Neural cell (in vitro differentiated cells): ENCODE data around the gene ALG5. TPM values are rescaled to one million over a fixed set of nuclear protein-coding genes. Genes with fewer than 3 reads are reported as not detected.
A peak's percentile ranks its signal among the peaks of the same experiment; 100 is the strongest.

Source experiments
- H2AFZ ChIP-seq: fragments of 200-600, 300-800 bp; sonication (generic), shearing (Covaris generic); 2 replicates; pipeline ENCODE4 v1.6.0; 2014; ENCODE audit warnings: low read depth, mild to moderate bottlenecking, antibody characterized with exemption, low read length, moderate library complexity
- H3F3A ChIP-seq: fragments of 200-600 bp; shearing (Covaris generic); 2 replicates; pipeline ENCODE4 v1.6.1; 2016; ENCODE audit warnings: mild to moderate bottlenecking, moderate library complexity, mixed read lengths, antibody characterized with exemption, low read length; ENCODE audit not compliant: insufficient read depth, poor library complexity, severe bottlenecking
- H3K27ac ChIP-seq: fragments of 200-600, 300-800 bp; sonication (generic), shearing (Covaris generic); 2 replicates; pipeline ENCODE4 v1.5.1; 2014; ENCODE audit warnings: mild to moderate bottlenecking, low read length, moderate library complexity
- H3K27me3 ChIP-seq: fragments of 300-800, 200-600 bp; sonication (generic), shearing (Covaris generic); 2 replicates; pipeline ENCODE4 v1.6.0; 2014; ENCODE audit warnings: mild to moderate bottlenecking, low read depth, low read length, moderate library complexity; ENCODE audit not compliant: insufficient read depth
- H3K36me3 ChIP-seq: fragments of 300-800, 200-600 bp; sonication (generic), shearing (Covaris generic); 2 replicates; pipeline ENCODE4 v1.5.1; 2014; ENCODE audit warnings: mild to moderate bottlenecking, antibody characterized with exemption, low read length, moderate library complexity; ENCODE audit not compliant: insufficient read depth
- H3K4me2 ChIP-seq: fragments of 300-800, 200-600 bp; sonication (generic), shearing (Covaris generic); 2 replicates; pipeline ENCODE4 v1.6.0; 2014; ENCODE audit warnings: mild to moderate bottlenecking, low read length
- H3K4me3 ChIP-seq: fragments of 300-800, 200-600 bp; sonication (generic), shearing (Covaris generic); 2 replicates; pipeline ENCODE4 v1.5.1; 2014; ENCODE audit warnings: mild to moderate bottlenecking, low read length, moderate library complexity
- H3K79me2 ChIP-seq: fragments of 200-600 bp; shearing (Covaris generic); replicated peaks from 2 replicates; pipeline ENCODE4 v1.6.0; 2014; ENCODE audit warnings: mild to moderate bottlenecking, low read length, moderate library complexity; ENCODE audit not compliant: insufficient read depth
- H3K9ac ChIP-seq: fragments of 300-800, 200-600 bp; sonication (generic), shearing (Covaris generic); 2 replicates; pipeline ENCODE4 v1.6.1; 2016; ENCODE audit warnings: mild to moderate bottlenecking, low read length, mixed read lengths
- H3K9me2 ChIP-seq: fragments of 200-600 bp; shearing (Covaris generic); 2 replicates; pipeline ENCODE4 v1.6.1; 2016; ENCODE audit warnings: mild to moderate bottlenecking, low read length, mixed read lengths; ENCODE audit not compliant: insufficient read depth
- H3K9me3 ChIP-seq: fragments of 200-600, 300-800 bp; sonication (generic), shearing (Covaris generic); 2 replicates; pipeline ENCODE4 v1.6.1; 2016; ENCODE audit warnings: mild to moderate bottlenecking, mixed run types, low read length, moderate library complexity, mixed read lengths
- H4K20me1 ChIP-seq: fragments of 200-600 bp; shearing (Covaris generic); 2 replicates; pipeline ENCODE4 v1.6.1; 2016; ENCODE audit warnings: mild to moderate bottlenecking, mixed run types; ENCODE audit not compliant: insufficient read depth
- EP300 ChIP-seq: fragments of 450-650 bp; conservative IDR thresholded peaks from 2 replicates; pipeline ENCODE4 v1.6.1; 2014; ENCODE audit warnings: antibody characterized with exemption, mild to moderate bottlenecking, moderate library complexity; ENCODE audit not compliant: poor library complexity, severe bottlenecking
- EZH2 ChIP-seq: fragments of 200-600, 300-800 bp; shearing (Covaris generic), sonication (generic); IDR thresholded peaks from 2 replicates; pipeline ENCODE4 v1.6.1; 2014; ENCODE audit warnings: antibody characterized with exemption, low read length, borderline replicate concordance, mild to moderate bottlenecking; ENCODE audit not compliant: insufficient read depth, poor library complexity, severe bottlenecking
- MXI1 ChIP-seq: fragments of 450-650 bp; conservative IDR thresholded peaks from 2 replicates; pipeline ENCODE4 v1.6.1; 2014; ENCODE audit warnings: antibody characterized with exemption, mild to moderate bottlenecking; ENCODE audit not compliant: poor library complexity, severe bottlenecking
- POLR2AphosphoS5 ChIP-seq: IDR thresholded peaks from 2 replicates; pipeline ENCODE4 v1.6.1; 2012
- RAD21 ChIP-seq: fragments of 450-650 bp; conservative IDR thresholded peaks from 2 replicates; pipeline ENCODE4 v1.6.1; 2014; ENCODE audit warnings: antibody characterized with exemption, mild to moderate bottlenecking, moderate library complexity
- SMC3 ChIP-seq: fragments of 450-650 bp; conservative IDR thresholded peaks from 2 replicates; pipeline ENCODE4 v1.6.1; 2014; ENCODE audit warnings: antibody characterized with exemption, mild to moderate bottlenecking, moderate library complexity; ENCODE audit not compliant: poor library complexity
- TAF1 ChIP-seq: IDR thresholded peaks from 2 replicates; pipeline ENCODE4 v1.6.1; 2012; ENCODE audit warnings: low read depth
- polyA plus RNA-seq: library from polyadenylated mRNA; depleted of rRNA; stranded (reverse); fragments of >200 nt; gene quantifications from 2 replicates; pipeline ENCODE4 v1.2.3, GENCODE V29; 2014
- TF ChIP-seq, protein P1 (sequence below): IDR thresholded peaks from 2 replicates; pipeline ENCODE4 v1.6.1; 2012; ENCODE audit warnings: borderline replicate concordance
- TF ChIP-seq, protein P2 (sequence below): fragments of 450-650 bp; IDR thresholded peaks from 2 replicates; pipeline ENCODE4 v1.5.1; 2014; ENCODE audit warnings: antibody characterized with exemption, mild to moderate bottlenecking, moderate library complexity; ENCODE audit not compliant: poor library complexity, severe bottlenecking

ALG5 gene
- polyA plus RNA-seq, 1 donor from 2014 or later, result 63.0 TPM

DNA sequence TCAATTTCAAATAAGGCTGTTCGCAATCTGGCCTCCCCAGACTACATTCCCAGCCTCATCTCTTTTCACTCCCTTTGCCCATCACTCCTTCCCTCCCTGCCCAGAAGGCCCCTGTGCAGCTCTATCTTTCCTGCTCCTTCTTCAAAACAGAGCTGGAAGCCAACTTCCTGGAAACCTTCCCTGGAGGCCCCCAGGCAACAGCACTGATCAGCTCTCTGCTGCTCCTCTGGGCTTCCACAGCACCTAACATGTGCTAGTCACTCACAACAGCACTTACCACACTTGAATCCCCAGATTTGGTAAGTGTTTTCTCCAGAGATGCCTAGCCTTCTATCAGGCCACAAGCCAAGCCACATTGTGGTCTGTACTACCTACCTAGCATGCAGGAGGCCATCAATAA, 88.6 kb downstream of the ALG5 start:
- Histone ChIP-seq H3K9ac (no peak overlapping the region), H3K79me2 (no peaks in the 10 kb centered on the region), H3K27me3 (no peaks in the 10 kb centered on the region), H4K20me1 (no peaks in the 10 kb centered on the region), H2AFZ (no peak overlapping the region), H3F3A (no peaks in the 10 kb centered on the region), H3K36me3 (no peaks in the 10 kb centered on the region), H3K9me2 (no peaks in the 10 kb centered on the region), H3K9me3 (no peaks in the 10 kb centered on the region), H3K4me2 (no peak overlapping the region), H3K4me3 (no peak overlapping the region), H3K27ac (no peak overlapping the region)
- no peak for TF ChIP-seq EP300
- no peak for TF ChIP-seq MXI1
- no peak for TF ChIP-seq EZH2
- TF ChIP-seq POLR2AphosphoS5, result no peak
- TF ChIP-seq RAD21, result no peak
- TF ChIP-seq, protein P1, sequence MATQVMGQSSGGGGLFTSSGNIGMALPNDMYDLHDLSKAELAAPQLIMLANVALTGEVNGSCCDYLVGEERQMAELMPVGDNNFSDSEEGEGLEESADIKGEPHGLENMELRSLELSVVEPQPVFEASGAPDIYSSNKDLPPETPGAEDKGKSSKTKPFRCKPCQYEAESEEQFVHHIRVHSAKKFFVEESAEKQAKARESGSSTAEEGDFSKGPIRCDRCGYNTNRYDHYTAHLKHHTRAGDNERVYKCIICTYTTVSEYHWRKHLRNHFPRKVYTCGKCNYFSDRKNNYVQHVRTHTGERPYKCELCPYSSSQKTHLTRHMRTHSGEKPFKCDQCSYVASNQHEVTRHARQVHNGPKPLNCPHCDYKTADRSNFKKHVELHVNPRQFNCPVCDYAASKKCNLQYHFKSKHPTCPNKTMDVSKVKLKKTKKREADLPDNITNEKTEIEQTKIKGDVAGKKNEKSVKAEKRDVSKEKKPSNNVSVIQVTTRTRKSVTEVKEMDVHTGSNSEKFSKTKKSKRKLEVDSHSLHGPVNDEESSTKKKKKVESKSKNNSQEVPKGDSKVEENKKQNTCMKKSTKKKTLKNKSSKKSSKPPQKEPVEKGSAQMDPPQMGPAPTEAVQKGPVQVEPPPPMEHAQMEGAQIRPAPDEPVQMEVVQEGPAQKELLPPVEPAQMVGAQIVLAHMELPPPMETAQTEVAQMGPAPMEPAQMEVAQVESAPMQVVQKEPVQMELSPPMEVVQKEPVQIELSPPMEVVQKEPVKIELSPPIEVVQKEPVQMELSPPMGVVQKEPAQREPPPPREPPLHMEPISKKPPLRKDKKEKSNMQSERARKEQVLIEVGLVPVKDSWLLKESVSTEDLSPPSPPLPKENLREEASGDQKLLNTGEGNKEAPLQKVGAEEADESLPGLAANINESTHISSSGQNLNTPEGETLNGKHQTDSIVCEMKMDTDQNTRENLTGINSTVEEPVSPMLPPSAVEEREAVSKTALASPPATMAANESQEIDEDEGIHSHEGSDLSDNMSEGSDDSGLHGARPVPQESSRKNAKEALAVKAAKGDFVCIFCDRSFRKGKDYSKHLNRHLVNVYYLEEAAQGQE, result no peak
- TF ChIP-seq TAF1, result no peak
- TF ChIP-seq, protein P2, sequence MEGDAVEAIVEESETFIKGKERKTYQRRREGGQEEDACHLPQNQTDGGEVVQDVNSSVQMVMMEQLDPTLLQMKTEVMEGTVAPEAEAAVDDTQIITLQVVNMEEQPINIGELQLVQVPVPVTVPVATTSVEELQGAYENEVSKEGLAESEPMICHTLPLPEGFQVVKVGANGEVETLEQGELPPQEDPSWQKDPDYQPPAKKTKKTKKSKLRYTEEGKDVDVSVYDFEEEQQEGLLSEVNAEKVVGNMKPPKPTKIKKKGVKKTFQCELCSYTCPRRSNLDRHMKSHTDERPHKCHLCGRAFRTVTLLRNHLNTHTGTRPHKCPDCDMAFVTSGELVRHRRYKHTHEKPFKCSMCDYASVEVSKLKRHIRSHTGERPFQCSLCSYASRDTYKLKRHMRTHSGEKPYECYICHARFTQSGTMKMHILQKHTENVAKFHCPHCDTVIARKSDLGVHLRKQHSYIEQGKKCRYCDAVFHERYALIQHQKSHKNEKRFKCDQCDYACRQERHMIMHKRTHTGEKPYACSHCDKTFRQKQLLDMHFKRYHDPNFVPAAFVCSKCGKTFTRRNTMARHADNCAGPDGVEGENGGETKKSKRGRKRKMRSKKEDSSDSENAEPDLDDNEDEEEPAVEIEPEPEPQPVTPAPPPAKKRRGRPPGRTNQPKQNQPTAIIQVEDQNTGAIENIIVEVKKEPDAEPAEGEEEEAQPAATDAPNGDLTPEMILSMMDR, result no peak
- no peak for TF ChIP-seq SMC3

DNA sequence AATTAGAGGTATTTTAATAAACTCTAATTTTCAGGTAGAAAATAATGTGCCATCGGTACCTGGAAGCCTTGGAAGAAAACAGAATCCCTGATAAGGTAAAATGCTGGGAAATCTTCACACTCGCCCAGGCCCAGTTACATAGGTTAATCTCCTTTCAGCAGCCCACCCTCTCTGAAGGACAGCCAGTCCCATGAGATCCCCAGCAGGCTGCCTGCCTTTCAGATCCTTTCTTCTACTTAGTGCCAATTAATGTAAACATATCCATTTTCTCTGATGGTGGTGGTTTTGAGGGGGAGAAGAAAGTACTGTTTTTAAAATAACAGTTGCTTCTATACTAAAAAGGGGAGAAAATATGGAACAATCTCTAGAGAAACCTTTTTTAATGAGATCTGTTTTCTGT, 91.3 kb downstream of the ALG5 start:
- no peak overlapping the region for H2AFZ ChIP-seq

More for the DNA sequence above, 91.3 kb downstream of the ALG5 start:
- Histone ChIP-seq H3K79me2 (no peaks in the 10 kb centered on the region), H3K9me2 (no peaks in the 10 kb centered on the region), H4K20me1 (no peaks in the 10 kb centered on the region), H3K4me3 (peak overlapping the region; percentile 32), H3K27ac (peak overlapping the region; percentile 33), H3K27me3 (no peaks in the 10 kb centered on the region), H3K36me3 (no peaks in the 10 kb centered on the region), H3K9ac (no peak overlapping the region), H3K4me2 (no peak overlapping the region), H3K9me3 (no peaks in the 10 kb centered on the region), H3F3A (peaks cover 3% of the 10 kb centered on the region)
- TF ChIP-seq SMC3, result no peak
- TF ChIP-seq EZH2, result no peak
- TF ChIP-seq, protein P1, result no peak
- TF ChIP-seq, protein P2, result no peak
- no peak for TF ChIP-seq EP300
- TF ChIP-seq MXI1, result no peak
- no peak for TF ChIP-seq RAD21
- TF ChIP-seq POLR2AphosphoS5, result no peak
- no peak for TF ChIP-seq TAF1
